Trophoblast cell (in vitro differentiated cells and primary cell): Measurements from ENCODE around the gene NQO2.
"Not testable (repeated sequence)": the region's sequence is repeated elsewhere in the genome, so short reads cannot be mapped to it uniquely, and the experiment has no call there.

ENCODE experiments used
- DNase-seq, 2 donors: peaks; one replicate each; pipeline ENCODE4 v3.0.0-alpha.2; 2016
- H2AFZ ChIP-seq: 2 replicates; pipeline ENCODE4 v1.6.1; 2013; ENCODE audit warnings: low read length, moderate library complexity, mild to moderate bottlenecking; ENCODE audit not compliant: insufficient read depth, poor library complexity
- H2AK5ac ChIP-seq: 2 replicates; pipeline ENCODE4 v1.6.1; 2013; ENCODE audit warnings: mild to moderate bottlenecking, low read length
- H2BK120ac ChIP-seq: 2 replicates; pipeline ENCODE4 v1.6.1; 2013; ENCODE audit warnings: low read length, mild to moderate bottlenecking, moderate library complexity; ENCODE audit not compliant: insufficient read depth, poor library complexity
- H2BK12ac ChIP-seq: 2 replicates; pipeline ENCODE4 v1.6.1; 2013; ENCODE audit warnings: mild to moderate bottlenecking, low read length, moderate library complexity
- H2BK5ac ChIP-seq: 2 replicates; pipeline ENCODE4 v1.6.1; 2013; ENCODE audit warnings: low read length, low read depth, moderate library complexity, mild to moderate bottlenecking; ENCODE audit not compliant: poor library complexity
- H3K14ac ChIP-seq: 2 replicates; pipeline ENCODE4 v1.6.1; 2013; ENCODE audit warnings: mild to moderate bottlenecking, low read length
- H3K18ac ChIP-seq: 2 replicates; pipeline ENCODE4 v1.6.1; 2013; ENCODE audit warnings: mild to moderate bottlenecking, low read length
- H3K23ac ChIP-seq: 2 replicates; pipeline ENCODE4 v1.6.1; 2013; ENCODE audit warnings: low read length
- H3K27ac ChIP-seq: 2 replicates; pipeline ENCODE4 v1.5.1; 2013; ENCODE audit warnings: low read depth, mild to moderate bottlenecking, inconsistent platforms, low read length, moderate library complexity
- H3K27me3 ChIP-seq: 2 replicates; pipeline ENCODE4 v1.6.1; 2013; ENCODE audit warnings: inconsistent platforms, mild to moderate bottlenecking, low read length, moderate library complexity; ENCODE audit not compliant: insufficient read depth
- H3K36me3 ChIP-seq, 2 experiments: 1 replicate in 1 of 2; 2 replicates in 1 of 2; pipeline ENCODE4 v1.6.1; 2013; ENCODE audit warnings: low read length in 2 of 2, mild to moderate bottlenecking in 2 of 2, moderate library complexity in 1 of 2; ENCODE audit not compliant: insufficient read depth in 2 of 2, control insufficient read depth in 1 of 2
- H3K4ac ChIP-seq: 2 replicates; pipeline ENCODE4 v1.6.1; 2013; ENCODE audit warnings: low read depth, mild to moderate bottlenecking, low read length, moderate library complexity
- H3K4me1 ChIP-seq, 2 experiments: 1 replicate in 1 of 2; 2 replicates in 1 of 2; pipeline ENCODE4 v1.6.1; 2013; ENCODE audit warnings: low read length in 2 of 2, mild to moderate bottlenecking in 2 of 2, moderate library complexity in 1 of 2; ENCODE audit not compliant: insufficient read depth in 2 of 2, control insufficient read depth in 1 of 2
- H3K4me2 ChIP-seq: 2 replicates; pipeline ENCODE4 v1.6.1; 2013; ENCODE audit warnings: inconsistent platforms, mild to moderate bottlenecking, low read length, moderate library complexity
- H3K4me3 ChIP-seq: 2 replicates; pipeline ENCODE4 v1.5.1; 2013; ENCODE audit warnings: mild to moderate bottlenecking, low read depth, low read length, inconsistent platforms
- H3K79me1 ChIP-seq: one replicate; pipeline ENCODE4 v1.6.1; 2013; ENCODE audit warnings: low read length
- H3K79me2 ChIP-seq: 2 replicates; pipeline ENCODE4 v1.6.1; 2013; ENCODE audit warnings: low read length, mild to moderate bottlenecking; ENCODE audit not compliant: control insufficient read depth, insufficient read depth, poor library complexity
- H3K9ac ChIP-seq: 2 replicates; pipeline ENCODE4 v1.6.1; 2013; ENCODE audit warnings: mild to moderate bottlenecking, low read length
- H3K9me3 ChIP-seq: 2 replicates; pipeline ENCODE4 v1.6.1; 2013; ENCODE audit warnings: low read depth, mild to moderate bottlenecking, control low read depth, inconsistent platforms, low read length; ENCODE audit not compliant: insufficient read depth
- H4K12ac ChIP-seq: 2 replicates; pipeline ENCODE4 v1.6.1; 2013; ENCODE audit warnings: low read depth, mild to moderate bottlenecking, low read length, moderate library complexity
- H4K8ac ChIP-seq: 2 replicates; pipeline ENCODE4 v1.6.1; 2013; ENCODE audit warnings: low read depth, mild to moderate bottlenecking, low read length, moderate library complexity
- H4K91ac ChIP-seq: one replicate; pipeline ENCODE4 v1.6.1; 2013; ENCODE audit warnings: low read depth, mild to moderate bottlenecking, low read length, moderate library complexity
- WGBS: extraction: QIAGEN DNeasy Blood & Tissue Kit; methylation state at CpG from one replicate; pipeline ENCODE4 v1.1.7; 2013; ENCODE audit warnings: missing lambda C conversion rate; ENCODE audit not compliant: insufficient read length, insufficient coverage; ENCODE audit errors: extremely low coverage; 5-methylcytosine and 5-hydroxymethylcytosine counted together

The NQO2 gene

DNA sequence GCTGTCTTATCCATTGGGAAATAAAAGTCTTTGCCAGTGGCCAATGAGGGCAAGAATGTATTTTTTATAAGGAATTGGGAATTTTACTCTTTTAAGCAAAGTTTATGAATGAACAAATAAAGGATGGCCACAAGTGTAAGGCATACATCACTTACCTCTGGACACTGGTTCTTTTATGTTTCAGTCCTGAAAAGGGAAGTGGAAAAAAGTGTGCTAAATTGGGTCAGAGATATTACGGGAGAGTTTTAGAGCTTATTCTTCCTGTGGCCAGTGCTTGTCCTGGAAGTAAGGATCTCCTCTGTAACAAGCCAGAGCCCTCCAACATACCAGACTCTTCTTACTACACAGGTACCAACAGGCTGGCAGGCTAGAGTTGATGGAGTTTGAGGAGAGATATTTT is 46.1 kb downstream of the NQO2 start:
- Histone ChIP-seq H3K23ac (no peak overlapping the region), H2AFZ (no peak overlapping the region), H2AK5ac (no peak overlapping the region), H3K4me3 (no peak overlapping the region), H2BK12ac (no peak overlapping the region), H2BK120ac (no peak overlapping the region), H3K4me2 (no peak overlapping the region), H4K91ac (no peak overlapping the region), H3K79me2 (no peaks in the 10 kb centered on the region), H3K27ac (no peak overlapping the region), H3K4ac (no peak overlapping the region), H3K9ac (no peak overlapping the region), H3K36me3 (no peaks in the 10 kb centered on the region), H3K9me3 (no peaks in the 10 kb centered on the region), H2BK5ac (no peak overlapping the region), H3K14ac (no peak overlapping the region), H3K79me1 (no peaks in the 10 kb centered on the region), H3K27me3 (no peaks in the 10 kb centered on the region), H4K8ac (no peak overlapping the region), H3K18ac (no peak overlapping the region), H3K4me1 (peaks cover 0 to 4% of the 10 kb centered on the region in 2 experiments), H4K12ac (no peak overlapping the region)
- DNase-seq: no peak
- no CpG with 5 or more reads among the region's 1 CpG for WGBS

DNA sequence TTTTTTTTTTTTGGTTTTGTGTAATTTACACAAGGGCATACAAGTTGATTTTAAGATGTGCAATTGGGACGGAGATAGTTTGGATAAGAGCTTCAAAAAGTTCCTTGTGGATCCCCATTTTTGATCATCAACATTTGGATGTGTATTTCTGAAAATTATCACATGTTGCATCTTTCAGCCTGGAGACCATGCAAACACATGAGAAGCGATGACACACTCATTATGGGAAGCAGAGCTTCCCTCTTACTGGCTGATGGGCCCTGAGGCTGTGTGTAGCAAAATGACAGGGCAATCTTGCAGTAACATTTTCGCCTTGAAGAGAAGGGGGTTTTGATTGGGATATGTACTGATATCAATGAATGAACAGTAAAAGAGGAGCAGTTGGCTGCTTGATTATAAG is 46.6 kb downstream of the NQO2 start:
- Histone ChIP-seq H3K4me2 (no peak overlapping the region), H3K23ac (no peak overlapping the region), H3K79me2 (no peaks in the 10 kb centered on the region), H2AK5ac (no peak overlapping the region), H3K9me3 (no peaks in the 10 kb centered on the region), H3K27me3 (no peaks in the 10 kb centered on the region), H3K18ac (no peak overlapping the region), H3K79me1 (no peaks in the 10 kb centered on the region), H2AFZ (no peak overlapping the region), H3K9ac (no peak overlapping the region), H3K27ac (no peak overlapping the region), H2BK12ac (no peak overlapping the region), H3K36me3 (no peaks in the 10 kb centered on the region), H3K4ac (no peak overlapping the region), H4K91ac (no peak overlapping the region), H3K4me3 (no peak overlapping the region), H3K14ac (no peak overlapping the region), H3K4me1 (peaks cover 0 to 4% of the 10 kb centered on the region in 2 experiments), H4K8ac (no peak overlapping the region), H4K12ac (no peak overlapping the region), H2BK120ac (no peak overlapping the region), H2BK5ac (no peak overlapping the region)
- DNase-seq: peak in 1 of 2 donors; percentile 23
- WGBS: no CpG with 5 or more reads among the region's 3 CpGs

DNA sequence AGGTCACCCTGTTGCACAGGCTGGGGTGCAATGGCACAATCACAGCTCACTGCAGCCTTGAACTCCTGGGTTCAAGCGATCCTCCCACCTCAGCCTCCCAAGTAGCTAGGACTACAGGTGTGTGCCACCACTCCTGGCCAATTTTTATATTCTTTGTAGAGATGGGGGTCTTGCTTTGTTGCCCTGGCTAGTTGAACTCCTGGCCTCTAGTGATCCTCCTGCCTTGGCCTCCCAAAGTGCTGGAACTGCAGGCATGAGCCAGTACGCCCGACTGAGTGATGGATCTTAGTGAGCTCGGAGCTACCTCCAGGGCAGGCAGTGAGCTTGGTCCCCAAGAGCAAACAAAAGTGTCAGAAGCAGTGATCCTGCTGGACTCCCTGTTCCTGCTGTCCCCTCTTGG is 48.3 kb downstream of the NQO2 start:
- H3K27me3 ChIP-seq, H2AFZ ChIP-seq, H4K12ac ChIP-seq, H3K36me3 ChIP-seq, H3K4me1 ChIP-seq, H2BK120ac ChIP-seq, H2BK12ac ChIP-seq, H2AK5ac ChIP-seq, H3K27ac ChIP-seq, H3K9me3 ChIP-seq, H3K79me2 ChIP-seq, H3K4me2 ChIP-seq, H3K14ac ChIP-seq, H3K4me3 ChIP-seq, H2BK5ac ChIP-seq, H3K4ac ChIP-seq, H3K9ac ChIP-seq, H3K23ac ChIP-seq, H4K8ac ChIP-seq, H3K18ac ChIP-seq, DNase-seq, H4K91ac ChIP-seq, H3K79me1 ChIP-seq: not testable (repeated sequence)
- WGBS: no CpG with 5 or more reads among the region's 4 CpGs

DNA sequence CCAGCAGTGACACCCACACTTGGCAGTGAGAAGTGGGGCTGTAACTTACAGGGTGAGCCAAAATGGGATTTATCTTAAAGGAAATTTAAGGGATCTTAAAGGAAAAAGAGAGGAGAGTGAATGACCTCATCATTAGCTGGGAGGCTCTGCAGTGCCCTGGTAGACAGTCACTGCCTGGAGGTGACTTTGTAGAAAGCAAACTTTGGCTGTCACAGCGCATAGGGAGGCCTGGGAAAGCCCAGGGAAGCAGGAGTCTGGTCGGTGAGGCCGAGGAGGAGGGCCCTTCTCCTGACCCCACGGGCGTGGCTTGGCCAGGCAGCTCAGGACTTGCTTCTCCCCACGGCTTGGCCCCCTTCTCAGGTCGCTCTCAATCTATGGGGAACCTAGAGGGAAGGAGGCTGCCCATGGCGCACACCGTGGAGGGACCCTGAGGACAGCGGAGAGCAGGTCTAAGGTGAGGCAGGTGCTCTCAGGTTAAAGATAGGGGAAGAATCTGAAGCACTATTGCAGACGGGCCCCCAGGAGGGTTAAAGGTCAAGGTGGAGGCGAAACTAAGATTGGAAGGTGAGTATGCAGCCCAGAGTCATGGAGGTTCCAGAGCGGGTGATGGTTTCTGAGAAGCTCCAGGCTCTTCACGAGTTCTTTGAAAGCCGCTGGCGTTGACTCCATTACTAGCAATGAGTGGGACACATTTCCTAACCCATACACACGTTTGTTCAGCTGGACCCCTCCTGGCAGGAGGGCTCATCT is 53.0 kb downstream of the NQO2 start:
- WGBS: no CpG with 5 or more reads among the region's 17 CpGs
- no peak overlapping the region for H2BK5ac ChIP-seq
- no peaks in the 10 kb centered on the region for H3K36me3 ChIP-seq
- peaks cover 2 to 10% of the 10 kb centered on the region in 2 experiments for H3K4me1 ChIP-seq
- H3K4me2 ChIP-seq: no peak overlapping the region
- no peak overlapping the region for H3K14ac ChIP-seq
- H3K79me2 ChIP-seq: no peaks in the 10 kb centered on the region
- H3K27ac ChIP-seq: no peak overlapping the region
- no peak overlapping the region for H2BK120ac ChIP-seq
- no peaks in the 10 kb centered on the region for H3K27me3 ChIP-seq
- no peak overlapping the region for H2AFZ ChIP-seq
- H2AK5ac ChIP-seq: no peak overlapping the region
- DNase-seq: peak in 1 of 2 donors; percentile 19
- no peak overlapping the region for H3K4me3 ChIP-seq
- no peak overlapping the region for H4K12ac ChIP-seq
- H3K23ac ChIP-seq: no peak overlapping the region
- H3K9me3 ChIP-seq: no peaks in the 10 kb centered on the region
- no peak overlapping the region for H3K4ac ChIP-seq
- H2BK12ac ChIP-seq: no peak overlapping the region
- H3K9ac ChIP-seq: no peak overlapping the region
- no peak overlapping the region for H4K8ac ChIP-seq
- H3K79me1 ChIP-seq: peaks cover 4% of the 10 kb centered on the region
- H3K18ac ChIP-seq: no peak overlapping the region
- H4K91ac ChIP-seq: no peak overlapping the region
